8988T (cell line): Measurements from ENCODE around the gene SLC34A3.
A peak's percentile ranks its signal among the peaks of the same experiment; 100 is the strongest.

Experiments used
- DNase-seq: peaks from one replicate; pipeline ENCODE4 v3.0.0; 2011

The SLC34A3 gene

DNA sequence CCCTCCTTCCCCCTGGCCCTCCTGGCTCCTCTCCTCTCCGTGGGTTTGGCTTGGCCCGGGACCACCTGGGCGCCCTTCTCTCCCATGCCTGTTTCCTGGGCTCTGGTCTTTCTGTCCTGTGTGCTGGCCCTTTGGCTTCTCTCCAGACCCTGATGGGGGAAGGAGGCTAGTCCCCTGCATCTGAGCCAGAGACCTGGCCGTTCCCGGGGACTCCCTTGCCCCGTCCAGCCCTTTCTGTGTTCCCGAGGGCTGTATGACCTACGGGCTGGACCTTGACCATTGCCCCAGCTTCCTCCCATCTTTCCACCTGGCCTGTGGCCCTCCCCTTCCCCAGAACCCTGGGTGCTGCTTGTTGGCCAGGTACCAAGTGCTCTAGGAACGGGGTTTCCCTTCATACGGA is 32.8 kb downstream of the SLC34A3 start:
- no peak for DNase-seq

DNA sequence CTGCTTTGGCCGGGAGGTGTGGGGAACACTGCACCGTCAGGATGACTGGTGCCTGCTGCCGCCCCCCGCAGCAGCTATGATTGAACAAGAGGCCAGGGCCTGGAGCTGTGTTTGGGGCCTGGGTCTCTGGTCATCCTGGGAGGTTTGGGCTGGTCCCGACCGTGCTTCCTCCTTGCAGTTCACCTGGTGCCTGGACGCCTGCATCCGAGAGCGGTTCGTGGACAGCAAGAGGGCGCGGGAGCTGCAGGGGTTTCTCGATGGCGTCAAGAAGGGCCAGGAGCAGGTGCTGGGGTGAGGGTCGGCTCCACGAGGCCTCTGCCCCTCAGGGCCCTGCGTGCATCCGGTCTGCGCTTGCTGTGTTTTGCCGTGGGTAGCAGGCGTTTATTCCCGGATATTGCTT is 33.4 kb downstream of the SLC34A3 start:
- DNase-seq = no peak

DNA sequence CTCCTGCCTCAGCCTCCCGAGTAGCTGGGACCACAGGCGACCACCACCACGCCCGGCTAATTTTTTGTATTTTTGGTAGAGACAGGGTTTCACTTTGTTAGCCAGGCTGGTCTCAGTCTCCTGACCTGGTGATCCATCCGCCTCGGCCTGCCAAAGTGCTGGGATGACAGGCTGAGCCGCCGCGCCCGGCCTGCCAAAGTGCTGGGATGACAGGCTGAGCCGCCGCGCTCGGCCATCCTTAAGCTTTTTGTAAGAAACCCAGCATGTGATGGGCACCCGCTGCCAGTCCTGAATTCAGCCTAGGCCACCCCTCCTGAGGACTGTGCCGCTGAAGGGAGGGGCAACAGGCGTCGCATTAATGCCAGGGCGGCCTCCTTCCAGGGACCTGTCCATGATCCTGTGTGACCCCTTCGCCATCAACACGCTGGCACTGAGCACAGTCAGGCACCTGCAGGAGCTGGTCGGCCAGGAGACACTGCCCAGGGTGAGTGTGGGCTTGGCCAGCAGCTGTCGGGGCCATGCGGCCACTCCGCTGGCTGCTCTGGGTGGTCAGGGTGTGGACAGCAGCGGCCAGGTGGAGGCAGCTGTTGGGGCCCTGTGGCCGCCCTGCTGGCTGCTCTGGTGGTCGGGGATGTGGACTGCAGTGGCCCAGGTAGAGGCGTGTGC is 34.9 kb downstream of the SLC34A3 start:
- no peak for DNase-seq

DNA sequence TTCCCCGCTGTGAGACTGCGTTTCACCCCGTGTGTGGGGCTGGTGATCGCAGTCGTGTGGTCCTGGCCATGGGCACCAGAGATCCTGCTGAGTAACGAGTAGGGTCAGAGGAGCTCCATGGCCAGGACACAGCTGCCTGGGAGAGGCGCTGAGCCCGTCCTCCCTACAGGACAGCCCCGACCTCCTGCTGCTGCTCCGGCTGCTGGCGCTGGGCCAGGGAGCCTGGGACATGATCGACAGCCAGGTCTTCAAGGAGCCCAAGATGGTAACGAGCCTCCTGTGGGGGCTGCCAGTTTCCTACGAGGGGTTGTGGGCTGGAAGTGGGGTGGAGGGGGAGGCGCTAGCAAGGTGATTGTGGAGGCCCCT is 35.4 kb downstream of the SLC34A3 start:
- DNase-seq = no peak

DNA sequence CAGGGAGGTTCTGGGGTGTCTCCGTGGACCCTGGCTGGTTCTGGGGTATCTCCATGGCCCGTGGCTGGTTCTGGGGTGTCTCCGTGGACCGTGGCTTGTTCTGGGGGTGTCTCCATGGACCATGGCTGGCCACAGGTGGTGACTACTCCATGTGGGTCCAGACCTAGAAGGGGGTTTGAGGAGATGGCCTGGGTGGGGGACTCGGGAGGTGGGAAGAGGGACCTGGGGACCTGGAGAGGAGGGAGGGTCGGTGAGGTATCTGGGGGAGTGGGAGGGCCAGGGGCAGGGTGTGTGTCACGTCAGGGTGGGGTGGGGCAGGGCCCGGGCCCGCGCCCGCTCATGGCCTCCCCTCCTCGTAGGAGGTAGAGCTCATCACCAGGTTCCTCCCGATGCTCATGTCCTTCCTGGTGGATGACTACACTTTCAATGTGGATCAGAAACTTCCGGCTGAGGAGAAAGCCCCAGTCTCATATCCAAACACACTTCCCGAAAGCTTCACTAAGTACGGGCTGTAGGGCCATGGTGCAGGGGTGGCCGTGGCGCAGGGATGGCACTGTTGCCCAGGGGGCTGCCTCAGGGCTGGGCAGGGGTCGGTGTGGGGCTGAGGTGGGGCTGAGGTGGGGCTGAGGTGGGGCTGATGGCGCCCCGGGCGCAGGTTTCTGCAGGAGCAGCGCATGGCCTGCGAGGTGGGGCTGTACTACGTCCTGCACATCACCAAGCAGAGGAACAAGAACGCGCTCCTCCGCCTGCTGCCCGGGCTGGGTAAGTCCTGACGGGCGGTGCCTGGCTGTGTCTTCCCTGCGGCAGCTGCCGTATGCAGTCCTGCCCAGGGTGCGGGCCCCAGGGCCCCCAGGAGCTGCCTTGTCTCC is 36.1 kb downstream of the SLC34A3 start:
- no peak for DNase-seq

DNA sequence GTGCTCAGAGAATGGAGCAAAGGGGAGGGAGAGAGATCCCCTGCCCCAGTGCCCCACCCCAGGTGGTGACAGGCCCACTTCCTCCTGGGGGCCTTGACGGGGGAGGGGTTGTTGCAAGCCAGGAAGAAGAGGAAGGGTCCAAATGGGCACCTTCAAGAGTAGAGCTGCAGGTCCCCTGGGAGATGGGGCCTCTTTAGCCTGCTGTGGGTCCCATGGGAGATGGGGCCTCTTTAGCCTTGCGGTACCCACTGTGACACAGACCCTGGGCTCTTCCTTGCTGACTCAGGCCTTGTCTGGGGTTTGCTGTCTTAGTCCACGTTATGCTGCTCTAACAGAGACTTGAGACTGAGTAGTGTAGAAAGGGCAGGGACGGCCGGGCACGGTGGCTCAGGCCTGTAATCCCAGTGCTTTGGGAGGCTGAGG is 37.2 kb downstream of the SLC34A3 start:
- no peak for DNase-seq

DNA sequence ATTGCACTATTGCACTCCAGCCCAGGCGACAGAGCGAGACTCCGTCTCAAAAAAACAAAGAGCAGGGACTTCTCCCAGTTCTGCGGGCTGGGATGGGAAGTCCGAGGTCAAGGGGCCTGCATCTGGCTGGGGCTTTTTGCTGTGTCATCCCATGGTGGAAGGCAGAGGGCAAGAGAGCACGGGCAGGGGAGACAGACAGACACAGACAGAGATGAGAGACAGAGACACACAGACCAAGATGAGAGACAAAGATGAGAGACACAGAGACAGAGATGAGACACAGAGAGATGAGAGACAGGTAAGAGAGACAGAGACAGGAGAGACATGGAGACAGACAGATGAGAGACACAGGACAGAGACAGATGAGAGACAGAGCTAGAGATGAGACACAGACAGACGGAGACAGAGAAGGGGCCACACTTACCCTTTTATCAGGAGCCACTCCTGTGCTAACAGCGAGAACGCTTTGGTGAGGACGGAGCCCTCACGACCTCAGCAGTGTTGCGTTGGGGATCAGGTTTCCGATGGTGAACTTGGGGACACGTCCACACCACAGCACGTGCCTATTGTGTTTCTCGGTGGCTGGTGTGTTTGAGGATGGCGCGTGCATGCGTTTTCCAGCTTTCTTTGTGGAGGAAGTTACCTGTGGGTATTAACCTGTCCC is 38.0 kb downstream of the SLC34A3 start:
- no peak for DNase-seq

DNA sequence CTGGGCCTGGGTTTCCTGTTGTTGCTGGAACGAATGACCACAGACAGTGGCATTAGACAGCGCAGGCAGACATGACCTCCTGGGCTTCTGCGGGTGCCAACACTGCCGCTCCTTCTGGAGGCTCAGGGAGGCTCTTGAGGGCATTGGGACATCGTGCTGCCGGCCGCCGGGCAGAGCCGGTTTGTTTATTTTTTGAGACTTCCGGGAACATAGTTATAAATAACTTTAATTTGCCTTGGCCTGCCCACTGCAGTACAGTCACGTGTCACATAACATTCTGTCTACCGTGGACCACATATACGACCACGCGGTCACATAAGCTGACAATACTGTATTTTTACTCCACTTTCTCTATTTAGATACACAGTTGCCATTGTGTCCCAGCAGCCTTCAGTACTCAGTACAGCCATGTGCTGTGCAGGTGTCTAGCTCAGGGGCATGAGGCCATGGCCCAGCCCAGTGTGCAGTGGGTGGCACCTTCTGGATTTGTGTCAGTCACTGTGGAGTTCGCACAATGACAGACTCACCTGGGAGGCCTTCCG is 38.6 kb downstream of the SLC34A3 start:
- DNase-seq = no peak

DNA sequence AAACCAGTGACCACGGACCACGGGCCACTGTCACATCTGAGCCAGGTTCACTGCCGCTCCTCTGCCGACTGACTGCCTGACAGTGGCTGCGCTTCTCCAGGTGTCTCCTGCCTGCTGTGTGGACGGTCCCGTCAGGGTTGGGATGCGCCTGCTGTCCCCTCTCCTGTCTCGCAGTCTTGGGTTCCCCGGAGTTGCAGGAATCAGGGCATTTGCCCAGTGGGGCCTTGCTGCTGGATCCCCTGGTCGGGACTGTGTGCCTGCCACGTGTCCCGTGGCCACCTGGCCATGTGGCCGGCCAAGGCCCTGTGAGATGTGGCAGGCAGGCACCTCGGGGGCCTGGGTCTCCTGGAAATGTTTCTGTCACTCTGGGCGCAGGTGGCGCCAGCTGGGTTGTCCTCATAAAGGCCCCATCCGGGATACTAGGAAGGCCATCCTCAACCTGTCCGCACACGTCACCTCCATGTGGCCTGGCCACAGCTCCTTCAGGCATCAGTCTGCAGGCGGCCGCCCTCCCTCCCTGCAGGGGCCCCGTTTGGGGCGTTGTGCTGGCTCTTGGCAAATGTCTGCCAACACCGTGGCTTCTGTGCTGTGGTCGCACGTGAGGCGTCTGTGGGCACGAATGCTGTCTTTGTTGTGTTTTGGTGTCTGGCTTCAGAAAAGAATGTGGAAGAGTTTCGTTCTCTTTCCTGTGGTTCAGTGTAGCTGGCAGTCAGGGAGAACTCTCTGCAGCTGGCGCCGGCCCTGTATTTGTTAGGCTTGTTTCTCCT is 40.4 kb downstream of the SLC34A3 start:
- DNase-seq = no peak

DNA sequence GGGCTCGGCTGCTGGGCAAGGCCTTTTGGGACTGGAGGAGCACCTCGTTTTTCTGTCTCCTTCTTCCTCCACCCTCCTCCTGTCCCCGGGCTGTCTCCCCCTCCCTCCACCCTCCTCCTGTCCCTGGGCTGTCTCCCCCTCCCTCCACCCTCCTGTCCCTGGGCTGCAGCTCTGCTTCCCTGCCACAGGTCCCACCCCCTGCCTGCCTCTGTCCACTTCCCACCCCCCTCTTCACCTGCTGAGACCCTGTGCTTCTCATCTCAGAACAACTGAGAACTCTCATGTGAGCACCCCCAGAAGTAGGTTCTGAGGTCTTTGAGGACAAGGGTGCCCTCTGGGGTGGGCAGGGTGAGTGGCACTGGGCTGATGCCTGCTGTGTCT is 41.0 kb downstream of the SLC34A3 start:
- DNase-seq = no peak

DNA sequence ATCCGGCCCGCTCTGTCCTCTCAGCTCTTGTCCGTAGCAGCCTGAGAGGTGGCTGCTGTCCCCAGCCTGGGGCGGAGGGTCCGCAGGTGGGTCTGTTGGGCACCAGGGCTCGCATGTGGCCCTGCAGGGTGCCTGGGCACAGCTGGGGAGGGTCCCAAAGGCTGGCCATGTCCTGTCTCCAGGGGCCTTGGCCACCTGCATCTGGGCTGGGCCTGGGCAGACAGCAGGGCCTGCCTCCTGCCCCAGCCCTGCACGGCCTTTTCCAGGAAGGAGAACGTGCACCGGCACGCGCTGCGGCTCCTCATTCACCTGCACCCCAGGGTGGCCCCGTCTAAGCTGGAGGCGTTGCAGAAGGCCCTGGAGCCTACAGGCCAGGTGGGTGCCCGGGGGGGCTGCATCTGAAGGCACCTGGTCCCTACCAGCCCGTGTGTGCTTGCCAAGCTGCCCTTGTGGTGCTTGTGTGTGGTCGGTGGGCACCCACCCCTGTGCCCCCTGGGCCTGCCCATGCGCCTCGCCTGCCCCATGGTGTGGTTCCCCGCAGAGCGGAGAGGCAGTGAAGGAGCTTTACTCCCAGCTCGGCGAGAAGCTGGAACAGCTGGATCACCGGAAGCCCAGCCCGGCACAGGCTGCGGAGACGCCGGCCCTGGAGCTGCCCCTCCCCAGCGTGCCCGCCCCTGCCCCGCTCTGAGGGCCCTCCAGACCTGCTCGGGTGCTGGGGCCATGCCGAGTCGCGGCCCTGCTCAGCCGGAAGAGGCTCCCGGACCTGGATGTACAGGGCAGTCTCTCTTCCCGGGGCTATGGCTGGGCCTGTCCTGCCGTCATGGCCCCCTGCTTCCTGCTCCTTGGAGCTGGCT is 41.8 kb downstream of the SLC34A3 start:
- DNase-seq = no peak

DNA sequence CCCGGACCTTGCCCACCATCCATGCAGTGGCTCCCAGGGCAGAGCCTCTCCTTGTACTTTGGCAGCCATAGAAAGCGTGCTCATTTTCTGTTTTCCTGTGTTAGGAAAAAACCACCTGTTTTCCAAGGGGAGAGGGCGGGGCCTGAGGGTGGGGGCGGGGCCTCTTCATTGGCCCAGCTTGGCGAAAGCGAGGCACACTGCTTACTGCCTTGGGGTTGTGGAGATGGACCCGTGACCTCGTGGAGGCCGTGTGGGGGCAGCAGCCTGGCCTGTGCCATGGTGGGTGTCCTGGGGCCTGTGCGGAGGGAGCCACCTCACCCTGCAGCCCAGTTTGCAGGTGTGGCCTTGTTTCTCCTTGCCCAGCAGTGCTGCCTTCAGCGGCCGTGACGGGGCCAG is 42.4 kb downstream of the SLC34A3 start:
- no peak for DNase-seq

DNA sequence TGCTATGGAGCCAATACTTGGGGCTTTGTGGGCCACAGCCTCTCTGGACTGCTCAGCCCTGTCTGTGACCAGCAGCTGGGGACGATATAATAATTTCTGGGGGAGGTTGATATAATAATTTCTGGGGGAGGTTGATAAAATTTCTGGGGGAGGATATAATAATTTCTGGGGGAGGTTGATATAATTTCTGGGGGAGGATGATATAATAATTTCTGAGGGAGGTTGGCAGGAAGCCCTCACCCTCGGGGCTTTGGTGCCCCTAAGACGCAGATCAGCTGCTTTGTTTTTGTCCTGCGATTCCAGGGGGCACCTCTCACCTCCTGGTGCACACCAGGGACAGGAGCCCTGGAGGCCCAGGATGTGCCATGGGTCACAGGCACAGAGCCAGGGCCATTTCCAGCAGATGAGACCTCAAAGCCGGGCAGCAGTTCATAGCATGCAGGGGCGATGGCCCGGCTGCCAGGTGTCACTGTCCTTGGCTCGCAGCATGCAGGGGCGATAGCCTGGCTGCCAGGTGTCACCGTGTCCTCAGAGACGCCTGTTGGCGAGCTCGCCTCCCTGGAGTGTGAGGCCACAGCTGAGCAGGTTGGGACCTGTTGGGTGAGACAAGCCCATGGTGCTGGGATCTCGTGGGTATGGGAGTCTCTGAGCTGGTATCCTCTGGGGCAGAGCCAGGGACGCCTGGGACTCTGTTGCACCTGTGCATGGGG is 43.1 kb downstream of the SLC34A3 start:
- no peak for DNase-seq

DNA sequence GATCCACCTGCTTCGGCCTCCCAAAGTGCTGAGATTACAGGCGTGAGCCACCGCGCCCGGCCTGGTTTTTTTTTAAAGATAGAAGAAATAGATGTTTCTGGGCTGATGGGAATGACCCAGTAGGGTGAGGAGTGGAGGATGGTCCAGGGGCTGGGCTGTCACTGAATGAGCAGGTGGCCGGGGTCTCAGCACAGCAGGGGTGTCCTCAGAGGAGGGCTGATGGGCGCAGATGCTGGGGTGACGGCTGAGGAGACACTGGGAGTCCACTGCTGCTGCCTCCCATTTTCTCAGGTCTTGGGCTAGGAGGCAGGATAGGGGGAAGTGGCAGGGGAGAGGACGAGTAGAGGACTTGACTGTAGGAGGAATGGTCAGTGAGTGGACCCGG is 44.5 kb downstream of the SLC34A3 start:
- no peak for DNase-seq

DNA sequence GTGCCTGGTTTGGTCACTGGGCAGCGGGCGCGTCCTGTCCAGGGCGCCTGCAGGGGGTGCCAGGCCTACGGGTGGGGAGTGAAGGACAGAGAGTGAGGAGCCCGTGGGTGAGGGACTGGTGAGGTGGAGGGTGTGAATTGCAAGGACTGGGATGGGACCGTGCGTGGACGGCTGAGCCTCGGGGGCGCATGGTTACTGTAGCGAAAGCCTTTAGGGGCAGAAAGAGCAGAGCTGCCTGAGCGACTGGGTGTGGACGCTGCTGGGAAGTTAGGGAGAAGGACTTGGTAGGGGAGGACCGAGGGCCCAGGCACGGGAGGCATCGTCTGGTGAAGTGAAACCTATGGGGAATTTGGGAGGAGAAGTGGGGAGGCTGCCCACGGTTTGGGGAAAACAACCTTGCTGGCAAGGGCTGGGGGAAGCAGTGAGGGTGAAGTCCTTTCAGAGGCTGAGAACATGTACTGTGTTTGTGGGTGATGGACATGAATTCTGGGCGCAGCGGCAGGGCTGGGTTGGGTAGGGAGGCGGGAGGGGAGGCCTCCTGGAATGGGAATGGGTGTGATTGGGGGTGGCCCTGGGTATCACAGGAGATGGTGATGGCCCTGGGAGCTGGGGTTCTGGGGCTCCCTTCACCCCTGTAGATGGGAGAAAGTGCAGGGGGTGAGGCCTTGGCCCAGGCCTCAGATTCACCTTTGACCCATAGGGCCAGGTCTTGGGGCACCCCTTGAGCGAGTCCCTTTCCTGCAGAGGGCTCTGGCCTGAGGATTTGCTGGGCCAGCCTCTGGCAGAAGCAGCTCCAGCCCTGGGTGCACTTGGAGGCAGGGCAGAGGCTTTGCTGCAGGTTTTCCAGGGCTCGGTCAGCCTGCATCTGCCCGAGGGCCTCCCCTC is 45.1 kb downstream of the SLC34A3 start:
- DNase-seq = no peak

DNA sequence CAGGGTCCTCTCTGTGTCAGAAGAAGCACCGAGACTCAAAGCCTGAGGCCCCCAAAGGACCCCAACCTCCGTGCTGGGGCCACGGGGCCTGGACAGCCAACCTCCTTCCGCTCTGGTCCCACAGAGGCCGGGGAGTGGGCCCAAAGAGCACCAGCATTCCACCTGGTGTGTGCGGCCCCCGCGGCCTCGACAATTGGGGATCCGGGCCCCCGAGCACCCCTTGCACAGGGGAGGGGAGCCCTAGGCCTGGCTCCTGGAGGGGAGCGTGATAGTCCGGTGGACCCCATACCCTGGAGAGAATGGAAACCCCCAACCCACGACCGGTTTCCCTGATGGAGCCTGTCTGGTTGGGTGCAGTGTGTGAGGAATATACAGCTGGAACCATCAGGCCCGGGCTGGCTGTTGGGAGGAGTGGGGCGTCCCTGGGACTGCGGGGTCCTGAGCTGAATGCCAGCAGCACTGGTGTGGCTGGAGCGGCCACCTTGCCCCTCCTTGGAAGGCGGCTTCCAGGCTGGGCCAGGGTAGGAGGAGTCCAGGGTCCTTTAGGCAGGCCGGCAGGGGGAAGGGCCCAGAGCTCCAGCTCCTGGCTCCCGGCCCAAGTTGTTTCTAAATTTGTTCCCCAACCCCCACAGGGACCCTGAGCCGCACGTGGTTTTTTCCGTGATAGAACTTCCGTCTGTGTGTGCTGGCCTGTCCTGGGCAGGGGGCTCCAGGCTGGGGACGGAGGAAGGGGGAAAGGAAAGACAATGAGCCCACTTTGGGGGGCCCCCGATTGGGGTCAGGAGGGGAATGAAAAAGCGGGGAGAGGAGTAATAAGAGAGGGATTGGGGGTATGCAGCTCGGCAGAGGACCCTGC is 46.0 kb downstream of the SLC34A3 start:
- DNase-seq = no peak

DNA sequence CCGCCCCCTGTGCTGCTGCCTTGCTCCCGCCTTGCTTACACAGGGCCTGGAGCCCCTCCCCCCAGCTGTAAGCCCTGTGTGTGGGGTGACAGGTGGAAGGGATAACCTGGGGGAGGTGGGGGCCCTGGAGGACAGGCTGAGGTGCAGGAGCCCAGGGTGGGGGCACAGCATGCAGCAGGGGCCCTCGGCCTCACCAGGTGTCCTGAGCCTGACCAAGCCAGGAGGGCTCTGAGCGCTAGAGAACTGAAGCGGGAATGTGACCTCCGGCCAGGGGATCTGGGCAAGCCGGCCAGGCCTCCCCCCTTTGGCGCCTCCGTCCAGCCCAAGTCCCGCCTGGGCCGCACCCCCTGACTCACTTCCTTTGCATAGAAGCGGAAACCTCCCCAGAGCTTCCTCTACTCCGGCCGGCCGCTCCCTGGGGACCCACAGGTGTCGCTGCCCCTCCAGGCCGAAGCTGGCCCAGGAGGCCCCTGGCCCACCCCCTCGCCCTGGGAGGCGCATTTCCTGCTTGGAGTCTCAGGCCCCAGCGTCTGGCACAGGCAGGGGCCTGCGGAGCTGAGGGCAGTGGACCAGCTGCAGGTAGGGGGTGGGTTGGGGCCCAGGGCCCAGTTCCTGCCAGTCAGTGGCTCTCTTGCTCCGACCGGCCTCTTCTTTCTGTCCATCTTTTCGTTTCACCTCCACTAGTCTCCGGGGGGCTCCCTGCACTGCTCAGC is 46.8 kb downstream of the SLC34A3 start, which contains the start of gene TOR4A:
Gene TOR4A, plus strand, starts transcription at position 398 of the 713 bp plus-strand sequence. CDS start 964 bp downstream, outside the sequence.
- peak; percentile 97 for DNase-seq

DNA sequence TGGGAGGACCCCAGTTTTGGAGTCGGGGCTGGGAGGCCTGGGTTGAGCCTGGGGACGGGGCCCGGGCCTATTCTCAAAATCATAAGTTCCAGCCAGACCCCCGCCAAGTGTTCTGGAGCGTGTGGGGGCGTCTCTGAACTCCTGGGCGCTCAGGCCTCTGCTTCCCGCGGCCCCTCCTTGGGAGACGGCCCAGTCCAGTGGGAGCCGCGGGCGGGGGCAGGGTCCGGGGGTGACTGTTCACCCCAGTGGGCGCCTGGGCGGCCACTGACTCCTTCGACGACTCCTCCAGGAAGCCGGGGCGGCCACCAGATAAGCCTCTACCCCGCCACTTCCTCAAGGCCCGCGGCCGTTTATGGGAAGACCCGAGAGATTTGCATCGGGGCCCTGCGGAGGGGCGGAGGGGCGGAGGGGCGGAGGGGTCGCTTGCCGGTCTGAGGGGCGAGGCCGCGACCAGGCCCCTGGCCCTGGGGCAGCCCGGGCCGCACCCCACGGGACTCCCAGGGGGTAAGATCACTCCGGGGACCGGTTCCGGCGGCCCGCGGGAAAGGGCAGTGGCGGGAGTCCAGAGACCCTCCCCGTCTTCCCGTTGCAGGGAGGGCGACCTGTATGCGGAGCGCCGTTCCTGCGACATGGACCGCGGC is 47.5 kb downstream of the SLC34A3 start:
- DNase-seq = no peak
